Amygdala (tissue), 56 donors: ENCODE results near the gene MTCH2.
A peak's percentile ranks its signal among the peaks of the same experiment; 100 is the strongest.
"Not testable (repeated sequence)": the region's sequence is repeated elsewhere in the genome, so short reads cannot be mapped to it uniquely, and the experiment has no call there.

Source experiments
- DNase-seq, 56 donors: peaks; one replicate each; lab custom pipeline; 2025; lab: John Stamatoyannopoulos, UW

MTCH2 gene

GRCh38 chr11:47641600-47642098 lies 710 bp downstream of the MTCH2 start:
- peak in 31 of 56 donors; percentile 3 to 62 (median 22) for DNase-seq

- not testable (repeated sequence) for DNase-seq
These were observed 1.9 kb downstream of the MTCH2 start for GRCh38 chr11:47640506-47640905.

GRCh38 chr11:47636331-47636730 lies 6.0 kb downstream of the MTCH2 start:
- DNase-seq, result not testable (repeated sequence)

- DNase-seq, result no peak
These were observed 10.9 kb downstream of the MTCH2 start for GRCh38 chr11:47631473-47631872.

GRCh38 chr11:47628026-47628425 lies 14.3 kb downstream of the MTCH2 start:
- DNase-seq, result no peak

- DNase-seq, result no peak
These were observed 16.1 kb downstream of the MTCH2 start for GRCh38 chr11:47626234-47626633.

- DNase-seq, result no peak
These were observed 21.5 kb downstream of the MTCH2 start for GRCh38 chr11:47620836-47621378.

GRCh38 chr11:47617417-47617809 lies 24.9 kb downstream of the MTCH2 start:
- DNase-seq, result no peak

- peak in 19 of 56 donors; percentile 19 to 76 (median 37) for DNase-seq
These were observed 25.5 kb downstream of the MTCH2 start for GRCh38 chr11:47616726-47617416.

- no peak for DNase-seq
These were observed 27.1 kb downstream of the MTCH2 start for GRCh38 chr11:47615249-47615648.

- DNase-seq, result peak in 4 of 56 donors; percentile 25 to 47 (median 35)
These were observed 31.0 kb downstream of the MTCH2 start for GRCh38 chr11:47611348-47611794.

- no peak for DNase-seq
These were observed 32.7 kb downstream of the MTCH2 start for GRCh38 chr11:47609675-47610074.

GRCh38 chr11:47607380-47607779 lies 35.0 kb downstream of the MTCH2 start:
- peak in 6 of 56 donors; percentile 29 to 47 (median 38) for DNase-seq

- no peak for DNase-seq
These were observed 35.6 kb downstream of the MTCH2 start for GRCh38 chr11:47606731-47607130.

GRCh38 chr11:47605921-47606320 lies 36.4 kb downstream of the MTCH2 start:
- DNase-seq, result no peak

- DNase-seq, result no peak
These were observed 39.1 kb downstream of the MTCH2 start for GRCh38 chr11:47603295-47603694.

- DNase-seq, result no peak
These were observed 42.5 kb downstream of the MTCH2 start for GRCh38 chr11:47599902-47600301.

- DNase-seq, result no peak
These were observed 46.4 kb downstream of the MTCH2 start for GRCh38 chr11:47595967-47596366.

- no peak for DNase-seq
These were observed 47.3 kb downstream of the MTCH2 start for GRCh38 chr11:47595029-47595428.

- DNase-seq, result no peak
These were observed 48.2 kb downstream of the MTCH2 start, which contains the start of gene C1QTNF4 for GRCh38 chr11:47593934-47594855. Gene C1QTNF4, minus strand, starts transcription at chr11:47594411. Its CDS starts 3,601 bp downstream, at chr11:47590810.

- DNase-seq, result no peak
These were observed 48.8 kb downstream of the MTCH2 start for GRCh38 chr11:47593492-47593933.
